GM19238 (cell line): Measurements from ENCODE around the gene S1PR2.
"Not testable (repeated sequence)": the region's sequence is repeated elsewhere in the genome, so short reads cannot be mapped to it uniquely, and the experiment has no call there.

Experiments
- DNase-seq: peaks from one replicate; pipeline ENCODE4 v3.0.0; 2011; ENCODE audit warnings: low spot score; ENCODE audit not compliant: insufficient read length

Gene S1PR2

GRCh38 chr19:10224337-10224736 lies 6.8 kb downstream of the S1PR2 start:
- DNase-seq, result no peak

GRCh38 chr19:10223488-10224213 lies 7.5 kb downstream of the S1PR2 start:
- no peak for DNase-seq

GRCh38 chr19:10222201-10222890 lies 8.8 kb downstream of the S1PR2 start:
- DNase-seq, result no peak

GRCh38 chr19:10220695-10221094 lies 10.4 kb downstream of the S1PR2 start:
- DNase-seq, result no peak

GRCh38 chr19:10219678-10220077 lies 11.5 kb downstream of the S1PR2 start:
- DNase-seq, result no peak

- DNase-seq, result no peak
Measured at GRCh38 chr19:10217085-10217484, 14.0 kb downstream of the S1PR2 start.

GRCh38 chr19:10214784-10215183 lies 16.3 kb downstream of the S1PR2 start:
- no peak for DNase-seq

- DNase-seq, result no peak
Measured at GRCh38 chr19:10211691-10212090, 19.4 kb downstream of the S1PR2 start.

- no peak for DNase-seq
Measured at GRCh38 chr19:10211061-10211460, 20.1 kb downstream of the S1PR2 start.

GRCh38 chr19:10209315-10209714 lies 21.8 kb downstream of the S1PR2 start:
- DNase-seq, result no peak

GRCh38 chr19:10207026-10207425 lies 24.1 kb downstream of the S1PR2 start:
- DNase-seq, result no peak

GRCh38 chr19:10206226-10206885 lies 24.8 kb downstream of the S1PR2 start:
- DNase-seq, result no peak

- DNase-seq, result no peak
Measured at GRCh38 chr19:10205636-10206035, 25.5 kb downstream of the S1PR2 start.

GRCh38 chr19:10203686-10204085 lies 27.4 kb downstream of the S1PR2 start:
- DNase-seq, result no peak

- DNase-seq, result no peak
Measured at GRCh38 chr19:10201176-10201575, 30.0 kb downstream of the S1PR2 start.

- not testable (repeated sequence) for DNase-seq
Measured at GRCh38 chr19:10200101-10200500, 31.0 kb downstream of the S1PR2 start.

- DNase-seq, result not testable (repeated sequence)
Measured at GRCh38 chr19:10198889-10199644, 32.1 kb downstream of the S1PR2 start.

- no peak for DNase-seq
Measured at GRCh38 chr19:10195199-10195519, 36.0 kb downstream of the S1PR2 start.

GRCh38 chr19:10194500-10195198 lies 36.5 kb downstream of the S1PR2 start, which contains the start of gene DNMT1:
DNMT1 (minus strand) TSS chr19:10194953; CDS start chr19:10194899, 54 bp downstream.
- peak; percentile 98 for DNase-seq

GRCh38 chr19:10193790-10194499 lies 37.2 kb downstream of the S1PR2 start:
- peak; percentile 23 for DNase-seq
